ENCODE results near the gene GNG2.

The GNG2 gene

DNA sequence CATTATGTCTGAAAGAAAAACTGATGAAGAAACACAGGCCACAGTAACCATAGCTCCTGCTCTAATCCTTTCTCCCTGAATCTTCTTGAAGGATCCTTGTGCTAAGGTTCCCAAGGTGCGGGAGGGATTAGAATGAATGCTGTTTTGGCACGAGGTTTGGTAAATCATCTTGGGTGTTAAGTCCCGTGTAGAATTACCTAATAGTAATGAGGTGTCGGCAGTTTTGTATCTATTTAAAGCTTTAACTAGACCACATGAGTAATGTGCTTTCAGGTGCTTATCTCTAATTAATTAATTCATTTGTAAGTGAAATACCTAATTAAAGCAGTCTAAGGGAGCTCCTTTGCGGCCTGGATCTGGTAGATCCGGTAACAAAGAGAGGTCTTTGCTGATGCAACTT lies 53.9 kb downstream of the GNG2 start:
- no peak for DNase-seq (ENCODE audit: low spot score in 2 of 2)
- peaks cover 78% of the 10 kb centered on the region for H3K4me1 Mint-ChIP-seq
- no peak for ATAC-seq (replicated peaks; ENCODE audit: extremely low read depth, poor library complexity, severe bottlenecking)
- no peaks in the 10 kb centered on the region for H3K27me3 Mint-ChIP-seq
- peaks cover 54% of the 10 kb centered on the region for H3K36me3 Mint-ChIP-seq (ENCODE audit: insufficient read depth)
- no peak overlapping the region for H3K4me3 Mint-ChIP-seq
- peak overlapping the region; percentile 64 for H3K27ac Mint-ChIP-seq (ENCODE audit: low read depth)
- no peaks in the 10 kb centered on the region for H3K9me3 Mint-ChIP-seq

DNA sequence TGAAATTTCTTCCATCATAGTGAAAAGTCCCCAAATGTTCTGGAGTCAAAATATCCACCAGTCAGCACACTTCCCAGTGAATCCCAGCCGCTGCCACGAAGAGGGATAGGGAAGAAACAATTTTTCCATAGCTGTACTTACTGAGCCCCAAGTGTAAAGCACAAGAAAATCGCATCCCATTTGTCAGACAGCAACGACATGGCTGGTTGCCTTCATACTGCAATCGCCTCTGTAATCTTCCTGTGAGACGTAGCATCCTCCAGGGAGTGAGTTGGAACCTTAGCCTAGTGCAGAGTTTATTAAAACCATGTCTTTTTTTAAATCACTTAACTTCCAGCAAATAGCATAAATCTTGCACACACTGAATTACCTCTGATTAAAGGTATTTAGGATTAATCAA lies 56.8 kb downstream of the GNG2 start:
- H3K9me3 Mint-ChIP-seq: no peaks in the 10 kb centered on the region
- peaks cover 48% of the 10 kb centered on the region for H3K36me3 Mint-ChIP-seq (ENCODE audit: insufficient read depth)
- no peak overlapping the region for H3K4me3 Mint-ChIP-seq
- H3K4me1 Mint-ChIP-seq: peaks cover 74% of the 10 kb centered on the region
- DNase-seq (ENCODE audit: low spot score in 2 of 2) (no peak), ATAC-seq (replicated peaks; ENCODE audit: extremely low read depth, poor library complexity, severe bottlenecking) (peak; percentile 19)
- H3K27ac Mint-ChIP-seq (ENCODE audit: low read depth): no peak overlapping the region
- no peaks in the 10 kb centered on the region for H3K27me3 Mint-ChIP-seq

DNA sequence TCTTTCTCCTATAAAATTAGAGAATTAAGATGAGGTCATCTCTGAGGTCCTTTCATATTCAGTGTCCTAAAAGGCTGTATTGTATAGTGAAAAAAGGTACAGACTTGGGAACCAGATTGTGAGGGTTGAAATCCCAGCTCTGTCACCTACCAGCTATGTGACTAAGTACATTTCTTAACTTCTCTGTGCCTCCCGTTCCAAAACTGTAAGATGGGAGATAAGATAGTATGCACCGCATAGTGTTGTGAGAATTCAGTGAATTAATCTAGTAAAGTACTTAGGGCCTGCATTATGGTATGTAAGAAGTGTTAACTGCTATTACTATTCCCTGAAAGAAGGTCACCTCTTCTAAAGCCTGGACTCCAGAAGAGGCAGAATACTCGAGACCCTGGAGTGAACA lies 60.6 kb downstream of the GNG2 start:
- Mint-ChIP-seq H3K27ac (ENCODE audit: low read depth) (peak overlapping the region; percentile 3), H3K27me3 (no peaks in the 10 kb centered on the region), H3K36me3 (ENCODE audit: insufficient read depth) (peaks cover 33% of the 10 kb centered on the region), H3K9me3 (no peaks in the 10 kb centered on the region), H3K4me1 (peaks cover 61% of the 10 kb centered on the region), H3K4me3 (no peak overlapping the region)
- DNase-seq (ENCODE audit: low spot score in 2 of 2) (no peak), ATAC-seq (replicated peaks; ENCODE audit: extremely low read depth, poor library complexity, severe bottlenecking) (no peak)

DNA sequence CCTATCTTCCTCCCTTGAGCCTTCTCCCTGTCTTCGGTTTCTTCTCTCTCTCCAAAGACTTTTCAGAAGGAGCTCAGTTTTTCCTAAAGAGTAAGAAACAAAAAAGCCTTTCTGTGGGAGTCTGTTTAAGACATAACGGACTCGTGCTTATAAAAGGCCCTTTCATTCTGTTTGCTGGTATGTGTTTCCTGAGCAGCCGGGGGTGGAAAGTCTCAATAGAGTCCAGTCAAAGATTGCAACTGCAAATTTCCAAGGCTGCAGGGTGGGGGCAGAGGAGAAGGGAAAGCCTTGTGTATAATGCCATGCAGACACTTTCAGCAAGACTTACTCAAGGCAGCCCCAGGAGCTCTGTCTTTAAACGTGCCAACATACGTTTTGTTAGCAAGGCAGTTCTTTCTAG lies 62.2 kb downstream of the GNG2 start:
- H3K4me1 Mint-ChIP-seq: peaks cover 62% of the 10 kb centered on the region
- H3K36me3 Mint-ChIP-seq (ENCODE audit: insufficient read depth): peaks cover 24% of the 10 kb centered on the region
- DNase-seq (ENCODE audit: low spot score in 2 of 2): no peak
- no peak overlapping the region for H3K4me3 Mint-ChIP-seq
- no peaks in the 10 kb centered on the region for H3K9me3 Mint-ChIP-seq
- no peak for ATAC-seq (replicated peaks; ENCODE audit: extremely low read depth, poor library complexity, severe bottlenecking)
- H3K27me3 Mint-ChIP-seq: no peaks in the 10 kb centered on the region
- peak overlapping the region; percentile 91 for H3K27ac Mint-ChIP-seq (ENCODE audit: low read depth)

DNA sequence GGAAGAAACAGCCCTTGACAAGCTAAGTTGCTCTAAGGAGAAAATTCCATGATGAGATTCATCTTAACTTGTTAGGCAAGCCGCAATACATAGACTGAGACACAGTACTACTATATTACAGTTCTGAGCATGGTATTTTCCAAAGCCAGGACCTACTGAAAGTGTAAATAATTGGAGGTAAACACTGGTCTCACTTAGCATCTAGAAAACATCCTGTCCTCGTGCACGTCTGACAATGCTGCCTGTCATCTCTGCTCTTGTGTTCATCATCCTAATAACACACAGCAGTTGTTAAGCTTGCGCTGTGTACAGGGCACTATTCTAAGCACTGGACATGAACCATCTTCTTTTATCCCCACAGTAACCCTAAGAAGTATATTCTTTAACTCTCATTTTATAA lies 64.2 kb downstream of the GNG2 start:
- ATAC-seq (replicated peaks; ENCODE audit: extremely low read depth, poor library complexity, severe bottlenecking) (no peak), DNase-seq (ENCODE audit: low spot score in 2 of 2) (no peak)
- H3K27me3 Mint-ChIP-seq: no peaks in the 10 kb centered on the region
- no peaks in the 10 kb centered on the region for H3K9me3 Mint-ChIP-seq
- peaks cover 73% of the 10 kb centered on the region for H3K4me1 Mint-ChIP-seq
- peaks cover 30% of the 10 kb centered on the region for H3K36me3 Mint-ChIP-seq (ENCODE audit: insufficient read depth)
- H3K4me3 Mint-ChIP-seq: no peak overlapping the region
- peak overlapping the region; percentile 50 for H3K27ac Mint-ChIP-seq (ENCODE audit: low read depth)

DNA sequence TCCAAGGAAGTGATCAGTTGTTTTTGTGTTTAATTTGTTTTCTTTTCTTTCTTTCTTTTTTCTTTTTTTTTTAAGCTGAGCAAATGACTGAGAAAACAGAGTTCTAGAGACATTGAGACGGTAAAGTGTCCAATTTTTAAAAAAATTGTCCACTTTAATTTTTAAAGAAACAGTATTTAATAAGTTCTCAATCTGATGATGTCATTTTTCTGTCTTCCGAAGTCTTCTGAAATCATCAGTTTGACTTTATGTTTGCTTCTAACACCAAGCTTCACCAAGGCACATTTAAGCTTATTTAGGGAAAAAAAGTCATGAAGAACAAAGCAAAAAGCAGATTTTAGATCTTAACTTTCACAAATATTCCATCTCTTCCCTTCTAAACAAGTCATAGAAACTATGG lies 65.6 kb downstream of the GNG2 start:
- peaks cover 33% of the 10 kb centered on the region for H3K36me3 Mint-ChIP-seq (ENCODE audit: insufficient read depth)
- no peak for DNase-seq (ENCODE audit: low spot score in 2 of 2)
- no peak for ATAC-seq (replicated peaks; ENCODE audit: extremely low read depth, poor library complexity, severe bottlenecking)
- H3K4me3 Mint-ChIP-seq: no peak overlapping the region
- peak overlapping the region; percentile 48 for H3K27ac Mint-ChIP-seq (ENCODE audit: low read depth)
- peaks cover 76% of the 10 kb centered on the region for H3K4me1 Mint-ChIP-seq
- no peaks in the 10 kb centered on the region for H3K27me3 Mint-ChIP-seq
- no peaks in the 10 kb centered on the region for H3K9me3 Mint-ChIP-seq

DNA sequence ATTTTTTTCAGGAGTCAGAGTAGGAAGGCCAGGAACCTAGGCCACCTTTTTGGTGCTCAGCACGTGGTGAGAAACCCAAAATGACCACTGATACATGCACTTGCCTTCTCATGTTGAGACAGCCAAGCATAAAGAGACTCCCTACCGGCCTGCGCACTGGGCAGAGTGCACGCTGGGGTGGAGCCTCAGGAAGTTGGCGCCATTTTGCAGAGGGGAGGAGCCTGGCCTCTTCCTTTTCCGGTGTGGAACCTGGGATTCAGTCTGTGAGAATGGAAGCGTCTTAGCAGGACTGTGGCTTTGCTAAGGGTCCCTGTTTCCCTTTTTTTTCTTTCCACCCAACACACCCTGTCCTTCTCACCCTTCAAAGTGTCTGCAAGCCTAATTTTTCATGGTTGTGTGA lies 66.0 kb downstream of the GNG2 start:
- ATAC-seq (replicated peaks; ENCODE audit: extremely low read depth, poor library complexity, severe bottlenecking) (no peak), DNase-seq (ENCODE audit: low spot score in 2 of 2) (no peak)
- Mint-ChIP-seq H3K4me1 (peaks cover 76% of the 10 kb centered on the region), H3K9me3 (no peaks in the 10 kb centered on the region), H3K36me3 (ENCODE audit: insufficient read depth) (peaks cover 32% of the 10 kb centered on the region), H3K27ac (ENCODE audit: low read depth) (peak overlapping the region; percentile 48), H3K4me3 (no peak overlapping the region), H3K27me3 (no peaks in the 10 kb centered on the region)

DNA sequence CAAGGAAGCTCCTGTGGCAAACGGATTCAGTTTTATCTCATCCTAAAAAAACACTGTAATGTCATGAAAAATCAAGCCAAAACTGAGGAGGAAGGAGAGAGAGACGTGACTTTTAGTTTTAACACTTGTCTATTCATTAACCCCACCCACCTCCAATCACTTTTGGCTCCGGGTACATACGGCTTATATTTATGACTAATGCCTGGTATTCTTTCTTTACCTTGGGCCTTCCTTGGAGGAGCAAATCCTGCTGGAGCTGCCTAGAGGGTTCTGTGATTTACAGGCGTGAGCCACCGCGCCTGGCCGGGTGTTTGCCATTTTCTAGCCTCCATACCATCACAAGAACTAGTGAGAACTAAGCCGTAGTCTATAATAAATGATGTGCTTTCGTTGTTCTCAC lies 68.2 kb downstream of the GNG2 start:
- Mint-ChIP-seq H3K27me3 (no peaks in the 10 kb centered on the region), H3K4me3 (no peak overlapping the region), H3K27ac (ENCODE audit: low read depth) (peak overlapping the region; percentile 48), H3K4me1 (peaks cover 71% of the 10 kb centered on the region), H3K9me3 (no peaks in the 10 kb centered on the region), H3K36me3 (ENCODE audit: insufficient read depth) (peaks cover 37% of the 10 kb centered on the region)
- DNase-seq (ENCODE audit: low spot score in 2 of 2): no peak
- no peak for ATAC-seq (replicated peaks; ENCODE audit: extremely low read depth, poor library complexity, severe bottlenecking)

DNA sequence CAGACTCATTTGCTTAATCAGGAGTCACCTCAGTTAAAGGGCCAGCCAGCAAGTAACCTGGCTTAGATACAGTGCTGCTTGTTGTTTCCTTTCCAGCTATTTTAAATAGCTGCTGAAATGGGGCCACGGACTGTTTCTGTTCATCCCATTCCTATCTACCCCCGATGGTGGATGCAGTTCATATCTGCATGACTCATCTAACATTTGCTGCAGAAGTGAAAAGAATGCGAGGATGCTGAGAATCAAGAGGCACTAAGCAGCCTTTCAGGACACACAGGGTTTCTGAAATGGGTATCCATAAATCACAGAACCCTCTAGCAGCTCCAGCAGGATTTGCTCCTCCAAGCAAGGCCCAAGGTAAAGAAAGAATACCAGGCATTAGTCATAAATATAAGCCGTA lies 68.8 kb downstream of the GNG2 start:
- Mint-ChIP-seq H3K36me3 (ENCODE audit: insufficient read depth) (peaks cover 42% of the 10 kb centered on the region), H3K9me3 (no peaks in the 10 kb centered on the region), H3K4me1 (peaks cover 75% of the 10 kb centered on the region), H3K4me3 (no peak overlapping the region), H3K27ac (ENCODE audit: low read depth) (peak overlapping the region; percentile 10), H3K27me3 (no peaks in the 10 kb centered on the region)
- DNase-seq (ENCODE audit: low spot score in 2 of 2) (no peak), ATAC-seq (replicated peaks; ENCODE audit: extremely low read depth, poor library complexity, severe bottlenecking) (no peak)

DNA sequence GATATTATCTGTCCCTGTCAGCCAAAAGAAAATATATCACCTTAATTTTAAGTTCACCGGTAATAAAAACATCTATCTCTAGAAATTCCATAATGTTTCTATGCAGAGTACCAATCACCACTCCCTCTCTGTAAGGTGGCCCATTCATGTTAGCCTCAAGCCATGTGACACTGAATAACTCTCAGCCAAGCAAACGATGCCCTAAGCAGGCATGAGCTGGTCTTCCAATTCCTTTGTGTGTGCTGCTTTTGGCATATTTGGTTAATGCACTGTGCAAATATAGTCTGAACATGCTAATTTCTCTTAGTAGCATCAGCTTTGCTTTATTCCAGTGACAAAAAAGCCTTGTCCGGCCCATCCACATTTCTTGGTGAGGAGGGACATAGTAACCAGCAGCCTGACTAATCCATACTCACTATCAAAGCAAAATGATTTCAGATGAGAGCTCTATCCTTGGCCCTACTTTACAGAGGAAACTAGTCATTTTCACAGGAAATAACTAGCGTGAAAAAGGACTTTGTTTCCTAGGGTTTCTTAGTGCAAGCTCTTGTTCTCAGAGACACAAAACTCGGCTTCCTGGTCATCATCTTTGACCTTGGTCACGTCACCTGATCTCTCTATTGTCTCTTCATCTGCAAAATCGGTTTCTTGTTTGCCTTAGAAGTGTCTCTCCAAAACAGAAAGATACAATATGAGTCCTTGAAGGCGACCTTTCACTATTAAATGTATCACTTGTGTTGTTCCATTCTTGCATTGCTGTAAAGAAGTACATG lies 69.7 kb downstream of the GNG2 start:
- ATAC-seq (replicated peaks; ENCODE audit: extremely low read depth, poor library complexity, severe bottlenecking) (peak; percentile 51), DNase-seq (ENCODE audit: low spot score in 2 of 2) (no peak)
- no peaks in the 10 kb centered on the region for H3K9me3 Mint-ChIP-seq
- H3K27me3 Mint-ChIP-seq: no peaks in the 10 kb centered on the region
- H3K36me3 Mint-ChIP-seq (ENCODE audit: insufficient read depth): peaks cover 43% of the 10 kb centered on the region
- H3K4me3 Mint-ChIP-seq: peak overlapping the region; percentile 59
- peaks cover 77% of the 10 kb centered on the region for H3K4me1 Mint-ChIP-seq
- peak overlapping the region; percentile 96 for H3K27ac Mint-ChIP-seq (ENCODE audit: low read depth)

DNA sequence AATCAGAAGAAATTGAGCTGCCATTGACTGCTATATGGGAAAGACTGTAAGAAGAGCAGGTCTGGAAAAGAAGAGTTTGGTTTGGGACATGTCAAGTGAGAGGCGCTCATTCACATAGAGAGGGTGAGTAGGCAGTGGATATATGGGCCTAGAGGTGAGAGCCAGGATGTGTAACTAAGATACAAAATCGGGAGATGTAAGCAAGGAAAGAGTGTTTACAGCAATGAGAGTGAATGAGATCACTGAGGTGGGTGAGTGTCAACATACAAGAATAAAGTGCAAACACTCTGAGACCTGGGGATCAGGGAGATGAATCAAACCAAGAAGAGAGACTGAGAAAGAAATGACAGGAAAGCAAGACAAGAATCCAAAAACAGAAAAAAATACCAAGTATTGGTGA lies 70.9 kb downstream of the GNG2 start:
- no peak for DNase-seq (ENCODE audit: low spot score in 2 of 2)
- Mint-ChIP-seq H3K27me3 (no peaks in the 10 kb centered on the region), H3K9me3 (no peaks in the 10 kb centered on the region), H3K27ac (ENCODE audit: low read depth) (peak overlapping the region; percentile 96), H3K4me3 (peak overlapping the region; percentile 59), H3K36me3 (ENCODE audit: insufficient read depth) (peaks cover 48% of the 10 kb centered on the region), H3K4me1 (peaks cover 84% of the 10 kb centered on the region)
- no peak for ATAC-seq (replicated peaks; ENCODE audit: extremely low read depth, poor library complexity, severe bottlenecking)

DNA sequence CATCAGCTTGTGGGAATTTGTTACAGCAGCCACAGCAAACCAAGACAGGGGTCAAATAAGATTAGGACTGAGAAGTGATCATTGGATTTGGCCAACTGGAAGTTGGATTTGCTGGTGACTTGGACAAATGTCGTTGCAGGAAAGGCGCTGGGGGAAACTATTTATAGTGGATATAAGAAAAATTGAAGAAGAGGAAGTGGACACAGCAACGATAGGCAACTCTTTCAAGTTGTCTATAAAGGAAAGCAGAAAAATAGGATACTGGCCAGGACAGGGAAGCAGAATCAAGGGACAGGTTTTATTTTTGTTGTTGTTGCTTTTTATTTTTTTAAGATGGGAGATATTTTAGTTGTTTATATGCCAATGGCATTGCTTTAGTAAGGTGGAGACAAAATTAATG lies 72.8 kb downstream of the GNG2 start:
- H3K27me3 Mint-ChIP-seq: no peaks in the 10 kb centered on the region
- peaks cover 77% of the 10 kb centered on the region for H3K4me1 Mint-ChIP-seq
- peak overlapping the region; percentile 87 for H3K27ac Mint-ChIP-seq (ENCODE audit: low read depth)
- H3K4me3 Mint-ChIP-seq: peak overlapping the region; percentile 49
- peaks cover 38% of the 10 kb centered on the region for H3K36me3 Mint-ChIP-seq (ENCODE audit: insufficient read depth)
- no peak for DNase-seq (ENCODE audit: low spot score in 2 of 2)
- no peak for ATAC-seq (replicated peaks; ENCODE audit: extremely low read depth, poor library complexity, severe bottlenecking)
- H3K9me3 Mint-ChIP-seq: no peaks in the 10 kb centered on the region

DNA sequence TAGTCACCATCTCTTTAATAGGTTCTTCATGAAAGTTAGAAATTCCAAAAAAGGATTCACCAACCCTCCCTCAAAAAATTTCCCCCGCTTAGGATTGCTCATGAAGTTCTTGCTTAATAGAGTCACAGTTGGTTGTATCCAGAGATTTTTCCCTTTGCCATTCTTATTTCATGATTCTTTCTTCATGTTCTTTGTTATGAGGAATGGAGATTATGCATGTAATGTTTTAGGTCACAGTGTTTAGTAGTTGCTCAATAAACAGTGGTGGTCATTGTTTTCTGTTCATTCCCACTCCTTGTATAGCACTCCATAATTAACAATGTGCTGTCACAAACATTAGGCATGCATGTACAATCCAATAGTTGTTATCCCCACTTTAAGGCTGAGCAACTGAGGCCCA lies 77.7 kb downstream of the GNG2 start:
- H3K9me3 Mint-ChIP-seq: no peaks in the 10 kb centered on the region

More for the DNA sequence above, 77.7 kb downstream of the GNG2 start:
- peak overlapping the region; percentile 29 for H3K27ac Mint-ChIP-seq (ENCODE audit: low read depth)
- ATAC-seq (replicated peaks; ENCODE audit: extremely low read depth, poor library complexity, severe bottlenecking) (no peak), DNase-seq (ENCODE audit: low spot score in 2 of 2) (no peak)
- peaks cover 75% of the 10 kb centered on the region for H3K4me1 Mint-ChIP-seq
- no peak overlapping the region for H3K4me3 Mint-ChIP-seq
- no peaks in the 10 kb centered on the region for H3K27me3 Mint-ChIP-seq
- peaks cover 17% of the 10 kb centered on the region for H3K36me3 Mint-ChIP-seq (ENCODE audit: insufficient read depth)
